HG03520 (cell line): ENCODE data around the gene ACBD6.
"Not testable (repeated sequence)": the region's sequence is repeated elsewhere in the genome, so short reads cannot be mapped to it uniquely, and the experiment has no call there.

ENCODE experiments used
- ATAC-seq: cut with Tn5 transposase; IDR thresholded peaks from one replicate; pipeline ENCODE4 v1.9.1; 2021; ENCODE audit warnings: mild to moderate bottlenecking, moderate library complexity; ENCODE audit not compliant: unreplicated experiment

The ACBD6 gene

GRCh38 chr1:180489976-180490375 lies 12.4 kb downstream of the ACBD6 start:
- ATAC-seq: no peak

GRCh38 chr1:180489313-180489712 lies 13.1 kb downstream of the ACBD6 start:
- ATAC-seq: no peak

- ATAC-seq: no peak
Observed at GRCh38 chr1:180488661-180489060, 13.7 kb downstream of the ACBD6 start.

GRCh38 chr1:180486092-180486491 lies 16.3 kb downstream of the ACBD6 start:
- ATAC-seq: no peak

- ATAC-seq: no peak
Observed at GRCh38 chr1:180484490-180484889, 17.9 kb downstream of the ACBD6 start.

GRCh38 chr1:180482425-180483275 lies 19.7 kb downstream of the ACBD6 start:
- no peak for ATAC-seq

DNA sequence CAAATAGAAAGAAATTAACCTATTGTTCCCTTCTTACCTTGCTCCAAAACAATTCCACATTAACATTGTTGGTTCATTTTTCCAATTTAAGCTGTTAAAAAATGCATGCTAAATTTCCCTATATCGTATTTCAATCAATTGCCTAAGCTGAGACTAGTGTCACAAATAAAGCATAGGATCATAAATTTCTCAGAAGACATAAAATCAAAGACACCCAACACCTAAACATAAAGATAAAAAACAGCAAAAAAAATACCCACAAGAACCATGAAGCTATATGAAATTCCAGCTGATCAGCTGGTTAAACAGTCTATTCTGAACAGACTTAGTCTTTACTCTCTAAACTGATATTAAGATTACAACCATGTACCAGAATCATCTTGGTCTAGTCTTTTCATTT lies 32.3 kb downstream of the ACBD6 start:
- no peak for ATAC-seq

- no peak for ATAC-seq
Observed at GRCh38 chr1:180468311-180468710, 34.1 kb downstream of the ACBD6 start.

DNA sequence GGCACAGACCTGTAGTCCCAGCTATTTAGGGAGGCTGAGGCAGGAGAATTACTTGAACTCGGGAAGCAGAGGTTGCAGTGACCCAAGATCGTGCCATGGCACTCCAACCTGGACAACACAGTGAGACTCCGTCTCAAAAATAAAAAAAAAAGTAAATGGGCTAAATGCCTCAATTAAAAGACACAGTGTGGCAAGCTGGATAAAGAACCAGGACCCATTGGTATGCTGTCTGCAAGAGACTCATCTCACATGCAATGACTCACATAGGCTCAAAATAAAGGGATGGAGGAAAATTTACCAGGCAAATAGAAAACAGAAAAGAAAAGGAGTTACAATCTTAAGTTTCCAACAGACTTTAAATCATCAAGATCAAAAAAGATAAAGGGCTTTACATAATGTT lies 40.3 kb downstream of the ACBD6 start:
- no peak for ATAC-seq

DNA sequence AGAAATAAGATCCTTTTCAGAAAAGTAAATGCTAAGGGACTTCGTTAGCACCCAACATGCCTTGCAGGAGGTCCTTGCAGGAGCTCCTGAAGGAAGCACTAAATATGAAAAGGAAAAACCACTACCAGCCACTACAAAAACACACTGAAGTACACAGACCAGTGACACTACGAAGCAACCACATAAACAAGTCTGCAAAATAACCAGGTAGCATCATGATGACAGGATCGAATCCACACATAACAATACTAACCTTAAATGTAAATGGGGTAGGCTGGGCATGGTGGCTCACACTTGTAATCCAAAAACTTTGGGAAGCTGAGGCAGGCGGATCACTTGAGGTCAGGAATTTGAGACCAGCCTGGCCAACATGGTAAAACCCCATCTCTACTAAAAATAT lies 40.7 kb downstream of the ACBD6 start:
- not testable (repeated sequence) for ATAC-seq

GRCh38 chr1:180458807-180459206 lies 43.6 kb downstream of the ACBD6 start:
- no peak for ATAC-seq

- no peak for ATAC-seq
Observed at GRCh38 chr1:180456191-180456590, 46.2 kb downstream of the ACBD6 start.

- ATAC-seq: no peak
Observed at GRCh38 chr1:180451504-180451903, 50.9 kb downstream of the ACBD6 start.

- ATAC-seq: no peak
Observed at GRCh38 chr1:180444522-180444921, 57.9 kb downstream of the ACBD6 start.

- no peak for ATAC-seq
Observed at GRCh38 chr1:180440335-180440734, 62.0 kb downstream of the ACBD6 start.

DNA sequence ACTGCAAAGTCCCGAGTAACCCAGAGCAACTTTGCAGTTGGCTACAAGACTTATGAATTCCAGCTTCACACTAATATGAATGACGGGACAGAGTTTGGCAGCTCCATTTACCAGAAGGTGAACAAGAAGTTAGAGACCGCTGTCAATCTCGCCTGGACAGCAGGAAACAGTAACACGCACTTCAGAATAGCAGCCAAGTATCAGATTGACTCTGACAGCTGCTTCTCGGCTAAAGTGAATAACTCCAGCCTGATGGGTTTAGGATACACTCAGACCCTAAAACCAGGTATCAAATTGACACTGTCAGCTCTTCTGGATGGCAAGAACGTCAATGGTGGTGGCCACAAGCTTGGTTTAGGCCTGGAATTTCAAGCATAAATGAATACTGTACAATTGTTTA lies 66.8 kb downstream of the ACBD6 start:
- no peak for ATAC-seq

GRCh38 chr1:180433873-180434272 lies 68.5 kb downstream of the ACBD6 start:
- ATAC-seq: no peak

DNA sequence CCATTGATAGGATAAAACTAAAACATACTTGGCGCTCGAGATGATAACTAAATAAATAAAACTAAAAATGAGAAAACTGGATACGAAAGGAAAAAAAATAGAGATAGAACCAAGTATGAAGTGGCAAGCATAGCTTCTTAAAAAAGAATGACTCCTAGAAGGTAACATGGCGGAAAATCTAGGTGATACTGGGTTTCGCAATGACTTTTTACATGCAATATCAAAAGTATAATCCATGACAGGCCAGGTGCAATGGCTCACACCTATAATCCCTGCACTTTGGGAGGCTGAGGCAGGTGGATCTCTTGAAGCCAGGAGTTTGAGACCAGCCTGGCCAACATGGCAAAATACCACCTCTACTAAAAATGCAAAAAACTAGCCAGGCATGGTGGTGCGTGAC lies 70.7 kb downstream of the ACBD6 start:
- ATAC-seq: no peak

- ATAC-seq: no peak
Observed at GRCh38 chr1:180428782-180429695, 73.3 kb downstream of the ACBD6 start.

DNA sequence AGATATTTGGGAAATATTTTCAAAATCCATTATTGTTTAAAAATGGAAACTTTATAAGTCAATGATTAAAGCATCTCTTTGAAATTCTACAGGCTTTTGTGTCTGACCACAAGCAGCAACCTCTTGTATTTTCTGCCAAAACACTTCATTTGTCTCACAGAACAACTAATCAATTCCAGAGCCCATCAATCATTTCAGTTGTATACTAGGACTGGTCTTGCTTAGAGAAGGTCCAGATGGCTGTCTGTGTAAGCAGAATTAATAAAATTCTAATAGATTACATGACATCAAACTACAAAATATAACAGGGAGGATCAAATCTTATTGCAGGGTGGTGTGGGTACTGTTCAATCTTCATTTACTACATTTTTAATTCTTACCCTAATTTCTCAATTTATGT lies 76.4 kb downstream of the ACBD6 start:
- no peak for ATAC-seq

DNA sequence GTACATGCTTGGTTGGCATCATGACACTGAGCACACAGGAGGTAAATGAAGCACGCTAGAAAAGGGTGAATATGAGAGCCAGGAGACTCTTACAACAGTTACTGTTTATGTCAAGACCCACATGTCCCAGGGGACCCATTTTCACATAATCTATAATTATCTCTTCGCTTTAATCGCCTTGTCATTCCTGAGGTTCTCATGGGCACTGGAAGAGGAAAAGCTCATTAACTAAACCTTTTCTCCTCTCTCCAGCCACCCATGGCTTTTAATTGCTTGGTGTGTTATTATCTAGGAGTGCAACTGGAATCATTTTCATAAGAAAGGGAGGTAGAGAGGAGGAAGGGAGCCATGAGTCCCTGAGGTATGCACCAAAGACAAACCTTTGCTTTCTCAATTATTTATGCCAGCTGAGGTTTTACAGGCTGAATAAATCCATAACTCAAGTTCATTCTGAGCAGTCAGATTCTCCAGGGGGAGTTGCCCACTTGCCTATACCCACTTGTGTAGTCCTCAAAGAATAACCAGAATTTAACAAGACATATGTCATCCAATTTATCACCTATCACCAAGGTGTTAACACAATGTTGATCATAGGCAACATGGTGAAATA lies 77.4 kb downstream of the ACBD6 start:
- ATAC-seq: no peak
